Kidney (tissue), 14 donors: ENCODE measurements around the gene P4HA3. TPM values are rescaled to one million over a fixed set of nuclear protein-coding genes. Genes with fewer than 3 reads are reported as not detected.

ENCODE experiments used
- DNase-seq, 5 donors: peaks; one replicate each; pipeline ENCODE4 v3.0.0-alpha.2; 2013 to 2020
- FAIRE-seq: peaks from 2 replicates; lab custom pipeline; 2012; peaks lifted over from hg19 to GRCh38; lab: Jason Lieb, UNC
- H3K27ac ChIP-seq, 2 donors: one replicate each; pipeline ENCODE4 v1.7.0; 2013; ENCODE audit warnings: low read depth in 2 of 2, low read length in 2 of 2, inconsistent platforms in 1 of 2
- H3K27me3 ChIP-seq: one replicate; pipeline ENCODE4 v1.7.1; 2013; ENCODE audit warnings: low read length, inconsistent platforms; ENCODE audit not compliant: control insufficient read depth, insufficient read depth
- H3K36me3 ChIP-seq, 3 donors: one replicate each; pipeline versions ENCODE4 v1.7.0 to v1.7.1; 2013; ENCODE audit warnings: low read length in 3 of 3, control low read depth in 1 of 3, inconsistent platforms in 1 of 3; ENCODE audit not compliant: insufficient read depth in 3 of 3, control insufficient read depth in 2 of 3
- H3K4me1 ChIP-seq, 3 donors: one replicate each; pipeline versions ENCODE4 v1.7.0 to v1.7.1; 2013; ENCODE audit warnings: low read length in 3 of 3, inconsistent platforms in 1 of 3, low read depth in 1 of 3; ENCODE audit not compliant: control insufficient read depth in 2 of 3, insufficient read depth in 2 of 3
- H3K4me3 ChIP-seq, 3 donors: one replicate each; pipeline versions ENCODE4 v1.7.0 to v1.8.1; 2013; ENCODE audit warnings: low read length in 3 of 3, control low read depth in 1 of 3, inconsistent platforms in 1 of 3
- H3K9ac ChIP-seq, 3 donors: one replicate each; pipeline versions ENCODE4 v1.7.0 to v1.7.1; 2013; ENCODE audit warnings: low read length in 3 of 3, control low read depth in 1 of 3, inconsistent platforms in 1 of 3
- H3K9me3 ChIP-seq, 3 donors: one replicate each; pipeline versions ENCODE4 v1.7.0 to v1.7.1; 2013; ENCODE audit warnings: low read length in 3 of 3, control low read depth in 1 of 3, inconsistent platforms in 1 of 3; ENCODE audit not compliant: control insufficient read depth in 2 of 3, insufficient read depth in 1 of 3
- CTCF ChIP-seq: IDR thresholded peaks from 3 replicates; pipeline ENCODE4 v1.5.1; 2012; ENCODE audit warnings: mild to moderate bottlenecking, moderate library complexity, borderline replicate concordance; ENCODE audit not compliant: insufficient read depth; ENCODE audit errors: extremely low read depth
- intact Hi-C: fragments of 100-400 bp; cut with DNase I; formaldehyde crosslinking; loops from one replicate; pipeline ENCODE4 v1.11.1; 2022
- polyA plus RNA-seq: library from polyadenylated mRNA; stranded (reverse); fragments of 350-450 nt; fragmentation: Illumina TruSeq; extraction: RNeasy Lipid Tissue Mini Kit (QIAGEN cat#74804); gene quantifications from one replicate; pipeline ENCODE4 v1.2.3, GENCODE V29; 2014; ENCODE audit warnings: low read depth, low replicate concordance; ENCODE audit not compliant: insufficient read depth
- total RNA-seq: library from RNA; stranded (reverse); fragmentation: NEBNext Ultra II Directional; extraction: Animal tissue kit (Norgen Biotek cat#: 25700); gene quantifications from one replicate; pipeline ENCODE4 v1.2.1, GENCODE V29; 2021
- donor health status: control.
- donor health status: control.
- donor health status: control.
- donor health status: control.
- donor health status: control.
- donor health status: DM: yes; HTN: yes; CAD: no.
- donor health status: Normal renal cell carcinoma (clear cell type).

P4HA3 gene
- total and polyA plus RNA-seq, 2 donors from 2014 or later, result 0.39 to 1.2 TPM

- no peak for TF ChIP-seq CTCF
- DNase-seq, result no peak
- intact Hi-C loops, result no loop called here
Observed at GRCh38 chr11:74354036-74354435, 42.6 kb upstream of the P4HA3 start.

GRCh38 chr11:74347381-74347780 lies 35.9 kb upstream of the P4HA3 start:
- no peak for DNase-seq
- H3K27ac ChIP-seq, result no peak overlapping the region
- no peaks in the 10 kb centered on the region for H3K27me3 ChIP-seq
- H3K4me1 ChIP-seq, result no peaks in the 10 kb centered on the region
- FAIRE-seq, result no peak
- intact Hi-C loops, result no loop called here
- H3K9me3 ChIP-seq, result no peaks in the 10 kb centered on the region
- H3K9ac ChIP-seq, result no peak overlapping the region
- TF ChIP-seq CTCF, result no peak
- H3K36me3 ChIP-seq, result no peaks in the 10 kb centered on the region
- H3K4me3 ChIP-seq, result no peak overlapping the region

More at GRCh38 chr11:74354036-74354435, 42.6 kb upstream of the P4HA3 start:
- no peaks in the 10 kb centered on the region for H3K9me3 ChIP-seq
- H3K4me3 ChIP-seq, result no peak overlapping the region
- no peaks in the 10 kb centered on the region for H3K27me3 ChIP-seq
- no peaks in the 10 kb centered on the region for H3K36me3 ChIP-seq
- H3K9ac ChIP-seq, result no peak overlapping the region
- H3K4me1 ChIP-seq, result no peaks in the 10 kb centered on the region
- no peak for FAIRE-seq
- H3K27ac ChIP-seq, result no peak overlapping the region

- no peaks in the 10 kb centered on the region for H3K9me3 ChIP-seq
- no peak overlapping the region for H3K4me3 ChIP-seq
- H3K4me1 ChIP-seq, result no peaks in the 10 kb centered on the region
- H3K36me3 ChIP-seq, result no peaks in the 10 kb centered on the region
- TF ChIP-seq CTCF, result no peak
- intact Hi-C loops, result no loop called here
- H3K27me3 ChIP-seq, result no peaks in the 10 kb centered on the region
- FAIRE-seq, result no peak
- no peak overlapping the region for H3K27ac ChIP-seq
- DNase-seq, result no peak
- no peak overlapping the region for H3K9ac ChIP-seq
Observed at GRCh38 chr11:74345420-74345819, 34.0 kb upstream of the P4HA3 start.

GRCh38 chr11:74341921-74342320 lies 30.5 kb upstream of the P4HA3 start:
- no peak for FAIRE-seq
- no peak for DNase-seq
- no peaks in the 10 kb centered on the region for H3K9me3 ChIP-seq
- H3K27ac ChIP-seq, result no peak overlapping the region
- no peak overlapping the region for H3K9ac ChIP-seq
- no peak overlapping the region for H3K4me3 ChIP-seq
- no peak for TF ChIP-seq CTCF
- no peaks in the 10 kb centered on the region for H3K4me1 ChIP-seq
- no peaks in the 10 kb centered on the region for H3K27me3 ChIP-seq
- H3K36me3 ChIP-seq, result no peaks in the 10 kb centered on the region
- intact Hi-C loops, result no loop called here
